Measurements from ENCODE around the gene SNAI3.

Gene SNAI3

GRCh38 chr16:88732172-88732960 is 46.1 kb upstream of the SNAI3 start:
- no peak for TF ChIP-seq CTCF (IDR thresholded peaks at IDR 0.05)

GRCh38 chr16:88731699-88732098 is 45.4 kb upstream of the SNAI3 start:
- no peak for TF ChIP-seq CTCF (IDR thresholded peaks at IDR 0.05)

GRCh38 chr16:88730632-88731607 is 44.6 kb upstream of the SNAI3 start:
- no peak for TF ChIP-seq CTCF (IDR thresholded peaks at IDR 0.05)

GRCh38 chr16:88727871-88728270 is 41.6 kb upstream of the SNAI3 start:
- TF ChIP-seq CTCF (IDR thresholded peaks at IDR 0.05), result no peak

GRCh38 chr16:88726981-88727380 is 40.7 kb upstream of the SNAI3 start:
- no peak for TF ChIP-seq CTCF (IDR thresholded peaks at IDR 0.05)

GRCh38 chr16:88726408-88726749 is 40.1 kb upstream of the SNAI3 start:
- TF ChIP-seq CTCF (IDR thresholded peaks at IDR 0.05), result no peak

GRCh38 chr16:88725609-88726407 is 39.5 kb upstream of the SNAI3 start:
- no peak for TF ChIP-seq CTCF (IDR thresholded peaks at IDR 0.05)

All from LNCAP (cell line).